Tibial nerve (tissue), 3 donors: ENCODE results near the gene MARCHF10.

Experiments
- CTCF ChIP-seq, 5 experiments: fragments of 200-600 bp in 3 of 5; fragments of 450-650 bp in 2 of 5; sonication (generic) in 3 of 5; IDR thresholded peaks; one replicate each; pipeline ENCODE4 v1.5.1; 2016 to 2019; ENCODE audit warnings: antibody characterized with exemption in 5 of 5, mild to moderate bottlenecking in 3 of 5, moderate library complexity in 2 of 5
- POLR2A ChIP-seq, 2 donors: fragments of 450-650 bp; IDR thresholded peaks; one replicate each; pipeline ENCODE4 v1.6.1; 2017; ENCODE audit warnings: antibody characterized with exemption in 2 of 2, mild to moderate bottlenecking in 2 of 2, moderate library complexity in 2 of 2

- TF ChIP-seq CTCF (IDR thresholded peaks at IDR 0.05) (no peak), POLR2A (IDR thresholded peaks at IDR 0.05) (no peak)
These were observed 54.6 kb downstream of the MARCHF10 start for GRCh38 chr17:62753562-62753961.
